Neuron (in vitro differentiated cells): ENCODE data around the gene FBP2.

Source experiments
- H2AFZ ChIP-seq: one replicate; pipeline ENCODE4 v1.6.1; 2013; ENCODE audit warnings: low read depth, mild to moderate bottlenecking, inconsistent platforms, low read length, moderate library complexity
- H3K27me3 ChIP-seq: one replicate; pipeline ENCODE4 v1.6.1; 2013; ENCODE audit warnings: low read length; ENCODE audit not compliant: insufficient read depth
- H3K36me3 ChIP-seq: one replicate; pipeline ENCODE4 v1.6.1; 2013; ENCODE audit warnings: low read length; ENCODE audit not compliant: insufficient read depth
- H3K4me1 ChIP-seq: one replicate; pipeline ENCODE4 v1.6.1; 2013; ENCODE audit warnings: low read length; ENCODE audit not compliant: insufficient read depth
- H3K4me3 ChIP-seq: 2 replicates; pipeline ENCODE4 v1.5.1; 2013; ENCODE audit warnings: mild to moderate bottlenecking, low read length, moderate library complexity
- H3K9me3 ChIP-seq: one replicate; pipeline ENCODE4 v1.6.1; 2013; ENCODE audit warnings: low read length

Gene FBP2

GRCh38 chr9:94534901-94535300, 58.7 kb downstream of the FBP2 start:
- H3K4me3 ChIP-seq: no peak overlapping the region
- H2AFZ ChIP-seq: no peak overlapping the region
- no peaks in the 10 kb centered on the region for H3K27me3 ChIP-seq
- H3K36me3 ChIP-seq: no peaks in the 10 kb centered on the region
- H3K9me3 ChIP-seq: no peaks in the 10 kb centered on the region
- no peaks in the 10 kb centered on the region for H3K4me1 ChIP-seq

- no peaks in the 10 kb centered on the region for H3K4me1 ChIP-seq
- no peaks in the 10 kb centered on the region for H3K36me3 ChIP-seq
- no peak overlapping the region for H3K4me3 ChIP-seq
- H2AFZ ChIP-seq: no peak overlapping the region
- H3K27me3 ChIP-seq: no peaks in the 10 kb centered on the region
- no peaks in the 10 kb centered on the region for H3K9me3 ChIP-seq
Measured at GRCh38 chr9:94533601-94534000, 60.0 kb downstream of the FBP2 start.

- Histone ChIP-seq H3K4me3 (no peak overlapping the region), H3K36me3 (no peaks in the 10 kb centered on the region)
Measured at GRCh38 chr9:94533155-94533554, 60.5 kb downstream of the FBP2 start.

DNA sequence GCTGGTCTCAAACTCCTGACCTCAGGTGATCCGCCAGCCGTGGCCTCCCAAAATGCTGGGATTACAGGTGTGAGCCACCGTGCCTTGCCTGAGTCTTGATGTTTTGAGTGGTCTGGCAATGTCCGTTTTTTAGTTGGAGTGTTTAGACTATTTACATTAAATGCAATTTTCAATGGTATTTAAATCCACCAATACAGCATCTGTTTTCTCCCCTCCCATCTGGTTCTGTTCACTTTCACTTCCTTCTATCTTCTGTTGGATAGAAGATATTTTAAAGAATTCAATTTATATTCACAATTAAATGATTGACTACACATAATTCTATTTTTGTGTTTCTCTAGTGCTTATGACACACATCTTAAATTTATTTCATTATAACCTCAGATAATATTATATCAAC, 64.7 kb downstream of the FBP2 start:
- H3K36me3 ChIP-seq: no peaks in the 10 kb centered on the region
- no peak overlapping the region for H3K4me3 ChIP-seq
- no peak overlapping the region for H2AFZ ChIP-seq
- no peaks in the 10 kb centered on the region for H3K4me1 ChIP-seq
- H3K9me3 ChIP-seq: no peaks in the 10 kb centered on the region
- no peaks in the 10 kb centered on the region for H3K27me3 ChIP-seq

More at GRCh38 chr9:94533155-94533554, 60.5 kb downstream of the FBP2 start:
- Histone ChIP-seq H2AFZ (no peak overlapping the region), H3K27me3 (no peaks in the 10 kb centered on the region), H3K9me3 (no peaks in the 10 kb centered on the region), H3K4me1 (no peaks in the 10 kb centered on the region)

GRCh38 chr9:94526951-94527350, 66.7 kb downstream of the FBP2 start:
- Histone ChIP-seq H3K4me1 (no peaks in the 10 kb centered on the region), H2AFZ (no peak overlapping the region), H3K36me3 (no peaks in the 10 kb centered on the region), H3K27me3 (no peaks in the 10 kb centered on the region), H3K4me3 (no peak overlapping the region), H3K9me3 (no peaks in the 10 kb centered on the region)

DNA sequence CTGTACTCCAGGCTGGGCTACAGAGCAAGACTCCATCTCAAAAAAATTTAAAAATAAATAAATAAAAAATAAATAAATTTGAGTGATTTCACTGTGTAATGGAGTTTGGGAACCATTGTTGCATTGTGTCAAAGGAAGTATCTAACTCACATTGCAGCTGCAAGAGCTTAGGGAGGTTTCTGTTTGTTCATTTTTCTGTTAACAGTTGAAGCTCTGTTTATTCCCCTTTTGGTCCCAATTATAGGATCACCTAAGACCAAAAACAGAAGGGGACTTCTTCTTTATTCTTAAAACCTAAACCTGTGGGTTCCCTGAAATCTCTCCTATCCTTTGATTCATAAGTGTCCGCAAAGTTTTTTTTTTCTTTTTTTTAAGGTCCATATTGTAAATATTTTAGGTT, 67.4 kb downstream of the FBP2 start:
- H2AFZ ChIP-seq: no peak overlapping the region
- H3K36me3 ChIP-seq: no peaks in the 10 kb centered on the region
- H3K4me3 ChIP-seq: no peak overlapping the region
- no peaks in the 10 kb centered on the region for H3K4me1 ChIP-seq
- no peaks in the 10 kb centered on the region for H3K27me3 ChIP-seq
- H3K9me3 ChIP-seq: no peaks in the 10 kb centered on the region

DNA sequence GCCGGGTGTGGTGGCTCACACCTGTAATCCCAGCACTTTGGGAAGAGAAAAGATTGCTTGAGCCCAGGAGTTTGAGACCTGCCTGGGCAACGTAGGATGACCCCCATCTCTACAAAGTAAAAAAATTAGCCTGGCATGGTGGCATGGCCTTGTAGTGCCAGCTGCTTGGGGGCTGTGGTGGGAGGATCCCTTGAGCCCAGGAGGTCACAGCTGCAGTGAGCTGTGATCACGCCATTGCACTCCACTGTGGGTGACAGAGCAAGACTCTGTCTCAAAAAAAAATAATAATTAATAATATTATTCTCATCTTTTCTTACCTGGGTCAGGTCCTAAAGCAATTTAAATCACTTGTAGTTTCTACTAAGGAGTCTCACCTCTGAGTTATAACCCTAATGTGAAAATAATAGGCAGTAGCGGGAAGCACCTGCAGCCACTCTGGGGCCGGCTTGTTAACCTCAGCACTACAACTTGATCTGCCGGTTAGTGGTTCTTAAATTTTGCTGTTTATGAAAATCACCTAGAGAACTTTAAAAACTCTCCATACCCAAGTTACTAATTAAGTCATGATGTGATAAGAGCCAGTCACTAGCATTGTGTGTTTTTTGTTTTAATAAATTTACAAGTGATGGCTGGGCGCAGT, 68.1 kb downstream of the FBP2 start:
- no peaks in the 10 kb centered on the region for H3K4me1 ChIP-seq
- no peaks in the 10 kb centered on the region for H3K9me3 ChIP-seq
- H3K36me3 ChIP-seq: no peaks in the 10 kb centered on the region
- H3K4me3 ChIP-seq: no peak overlapping the region
- H2AFZ ChIP-seq: no peak overlapping the region
- no peaks in the 10 kb centered on the region for H3K27me3 ChIP-seq

- H3K27me3 ChIP-seq: no peaks in the 10 kb centered on the region
- H2AFZ ChIP-seq: no peak overlapping the region
- H3K9me3 ChIP-seq: no peaks in the 10 kb centered on the region
- no peak overlapping the region for H3K4me3 ChIP-seq
- H3K36me3 ChIP-seq: no peaks in the 10 kb centered on the region
- no peaks in the 10 kb centered on the region for H3K4me1 ChIP-seq
Measured at GRCh38 chr9:94517254-94517653, 76.4 kb downstream of the FBP2 start.

DNA sequence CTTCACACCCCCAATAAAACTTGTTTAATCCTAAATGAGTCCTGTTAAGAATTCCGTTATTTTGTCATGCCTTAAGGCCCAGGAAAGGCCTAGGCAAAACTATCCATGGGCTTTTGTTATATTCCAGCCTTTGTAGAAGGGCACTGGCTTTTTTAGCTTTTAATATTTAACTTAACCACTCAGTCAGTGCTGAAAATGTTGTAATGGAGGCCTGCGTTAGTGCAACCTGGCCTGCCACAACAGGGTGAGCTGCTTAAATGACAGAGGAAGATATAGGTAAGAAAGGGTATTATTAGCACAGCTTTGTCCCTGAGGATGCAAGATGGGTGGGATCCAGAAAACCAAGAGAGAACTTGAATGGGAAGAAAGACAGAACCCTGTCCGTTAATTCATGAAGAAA, 78.9 kb downstream of the FBP2 start:
- no peaks in the 10 kb centered on the region for H3K36me3 ChIP-seq
- H3K27me3 ChIP-seq: no peaks in the 10 kb centered on the region
- no peak overlapping the region for H3K4me3 ChIP-seq
- H3K9me3 ChIP-seq: no peaks in the 10 kb centered on the region
- no peak overlapping the region for H2AFZ ChIP-seq
- H3K4me1 ChIP-seq: no peaks in the 10 kb centered on the region

GRCh38 chr9:94511955-94512265, 81.7 kb downstream of the FBP2 start:
- H3K36me3 ChIP-seq: no peaks in the 10 kb centered on the region
- no peaks in the 10 kb centered on the region for H3K9me3 ChIP-seq
- no peaks in the 10 kb centered on the region for H3K27me3 ChIP-seq
- no peak overlapping the region for H3K4me3 ChIP-seq
- H3K4me1 ChIP-seq: no peaks in the 10 kb centered on the region
- H2AFZ ChIP-seq: no peak overlapping the region

- no peaks in the 10 kb centered on the region for H3K4me1 ChIP-seq
- H3K9me3 ChIP-seq: no peaks in the 10 kb centered on the region
- H3K36me3 ChIP-seq: no peaks in the 10 kb centered on the region
Measured at GRCh38 chr9:94511134-94511954, 82.3 kb downstream of the FBP2 start.

More at GRCh38 chr9:94511134-94511954, 82.3 kb downstream of the FBP2 start:
- Histone ChIP-seq H3K4me3 (no peak overlapping the region), H3K27me3 (no peaks in the 10 kb centered on the region), H2AFZ (no peak overlapping the region)
